AG09309 (cell line): ENCODE results near the gene ENTHD1.

Source experiments
- DNase-seq: peaks from one replicate; pipeline ENCODE4 v3.0.0-alpha.2; 2010; ENCODE audit warnings: low read depth
- H3K4me3 ChIP-seq: 2 replicates; pipeline ENCODE4 v1.5.1; 2011; ENCODE audit warnings: mild to moderate bottlenecking, low read depth, low read length, moderate library complexity; ENCODE audit not compliant: control insufficient read depth
- CTCF ChIP-seq: IDR thresholded peaks from 2 replicates; pipeline ENCODE4 v1.5.1; 2011; ENCODE audit warnings: mild to moderate bottlenecking, low read depth, low read length, inconsistent platforms; ENCODE audit not compliant: insufficient read depth, control insufficient read depth; ENCODE audit errors: missing control alignments

The ENTHD1 gene

GRCh38 chr22:39925909-39926679 lies 32.5 kb upstream of the ENTHD1 start:
- no peak overlapping the region for H3K4me3 ChIP-seq
- no peak for DNase-seq
- no peak for TF ChIP-seq CTCF

GRCh38 chr22:39925273-39925672 lies 31.7 kb upstream of the ENTHD1 start:
- no peak for TF ChIP-seq CTCF
- no peak overlapping the region for H3K4me3 ChIP-seq
- no peak for DNase-seq

- no peak for DNase-seq
- no peak overlapping the region for H3K4me3 ChIP-seq
- no peak for TF ChIP-seq CTCF
Observed at GRCh38 chr22:39924286-39924685, 30.7 kb upstream of the ENTHD1 start.

- TF ChIP-seq CTCF = no peak
- DNase-seq = no peak
- no peak overlapping the region for H3K4me3 ChIP-seq
Observed at GRCh38 chr22:39923696-39924095, 30.1 kb upstream of the ENTHD1 start.

- TF ChIP-seq CTCF = no peak
- DNase-seq = no peak
- H3K4me3 ChIP-seq = no peak overlapping the region
Observed at GRCh38 chr22:39920134-39920743, 26.7 kb upstream of the ENTHD1 start.

GRCh38 chr22:39917776-39918495 lies 24.4 kb upstream of the ENTHD1 start:
- H3K4me3 ChIP-seq = no peak overlapping the region
- no peak for DNase-seq
- TF ChIP-seq CTCF = no peak
